Endothelial cell (in vitro differentiated cells): Measurements from ENCODE around the gene RGS2. TPM values are rescaled to one million over a fixed set of nuclear protein-coding genes. Genes with fewer than 3 reads are reported as not detected.

Experiments used
- DNase-seq: peaks from one replicate; pipeline ENCODE4 v3.0.0; 2021; ENCODE audit warnings: low spot score
- H3K27ac Mint-ChIP-seq: one replicate; pipeline ENCODE4 v1.8.0; 2021; ENCODE audit warnings: mixed read lengths, inconsistent platforms; ENCODE audit not compliant: unreplicated experiment
- H3K27me3 Mint-ChIP-seq: one replicate; pipeline ENCODE4 v1.8.0; 2021; ENCODE audit warnings: mild to moderate bottlenecking, moderate library complexity, mixed read lengths, inconsistent platforms; ENCODE audit not compliant: unreplicated experiment
- H3K36me3 Mint-ChIP-seq: one replicate; pipeline ENCODE4 v1.8.0; 2021; ENCODE audit warnings: mild to moderate bottlenecking, low read depth, mixed read lengths, inconsistent platforms; ENCODE audit not compliant: unreplicated experiment
- H3K4me1 Mint-ChIP-seq: one replicate; pipeline ENCODE4 v1.8.0; 2021; ENCODE audit warnings: mild to moderate bottlenecking, mixed read lengths, inconsistent platforms; ENCODE audit not compliant: unreplicated experiment
- H3K4me3 Mint-ChIP-seq: one replicate; pipeline ENCODE4 v1.8.0; 2021; ENCODE audit warnings: mild to moderate bottlenecking, mixed read lengths, inconsistent platforms; ENCODE audit not compliant: unreplicated experiment
- H3K9me3 Mint-ChIP-seq: one replicate; pipeline ENCODE4 v1.8.0; 2021; ENCODE audit warnings: mixed read lengths, inconsistent platforms; ENCODE audit not compliant: unreplicated experiment
- total RNA-seq: library from RNA; stranded (reverse); fragmentation: NEBNext Ultra II Directional; extraction: Animal tissue kit (Norgen Biotek cat#: 25700); gene quantifications from one replicate; pipeline ENCODE4 v1.2.1, GENCODE V29; 2021; ENCODE audit not compliant: unreplicated experiment
- TF ChIP-seq, protein P1 (sequence below): fragments of 200-600 bp; sonication (generic); IDR thresholded peaks from one replicate; pipeline ENCODE4 v1.5.0; 2021; ENCODE audit warnings: antibody characterized with exemption; ENCODE audit not compliant: unreplicated experiment

Gene RGS2
- total RNA-seq, 1 donor from 2014 or later, result 4.7 TPM

DNA sequence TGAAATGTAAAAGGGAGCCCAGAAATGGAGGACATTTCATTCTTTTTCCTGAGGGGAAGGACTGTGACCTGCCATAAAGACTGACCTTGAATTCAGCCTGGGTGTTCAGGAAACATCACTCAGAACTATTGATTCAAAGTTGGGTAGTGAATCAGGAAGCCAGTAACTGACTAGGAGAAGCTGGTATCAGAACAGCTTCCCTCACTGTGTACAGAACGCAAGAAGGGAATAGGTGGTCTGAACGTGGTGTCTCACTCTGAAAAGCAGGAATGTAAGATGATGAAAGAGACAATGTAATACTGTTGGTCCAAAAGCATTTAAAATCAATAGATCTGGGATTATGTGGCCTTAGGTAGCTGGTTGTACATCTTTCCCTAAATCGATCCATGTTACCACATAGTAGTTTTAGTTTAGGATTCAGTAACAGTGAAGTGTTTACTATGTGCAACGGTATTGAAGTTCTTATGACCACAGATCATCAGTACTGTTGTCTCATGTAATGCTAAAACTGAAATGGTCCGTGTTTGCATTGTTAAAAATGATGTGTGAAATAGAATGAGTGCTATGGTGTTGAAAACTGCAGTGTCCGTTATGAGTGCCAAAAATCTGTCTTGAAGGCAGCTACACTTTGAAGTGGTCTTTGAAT, 2.9 kb downstream of the RGS2 start:
- Mint-ChIP-seq H3K9me3 (no peaks in the 10 kb centered on the region), H3K27ac (no peak overlapping the region), H3K27me3 (no peaks in the 10 kb centered on the region), H3K4me1 (peaks cover 18% of the 10 kb centered on the region), H3K4me3 (no peak overlapping the region), H3K36me3 (peaks cover 5% of the 10 kb centered on the region)
- TF ChIP-seq, protein P1, sequence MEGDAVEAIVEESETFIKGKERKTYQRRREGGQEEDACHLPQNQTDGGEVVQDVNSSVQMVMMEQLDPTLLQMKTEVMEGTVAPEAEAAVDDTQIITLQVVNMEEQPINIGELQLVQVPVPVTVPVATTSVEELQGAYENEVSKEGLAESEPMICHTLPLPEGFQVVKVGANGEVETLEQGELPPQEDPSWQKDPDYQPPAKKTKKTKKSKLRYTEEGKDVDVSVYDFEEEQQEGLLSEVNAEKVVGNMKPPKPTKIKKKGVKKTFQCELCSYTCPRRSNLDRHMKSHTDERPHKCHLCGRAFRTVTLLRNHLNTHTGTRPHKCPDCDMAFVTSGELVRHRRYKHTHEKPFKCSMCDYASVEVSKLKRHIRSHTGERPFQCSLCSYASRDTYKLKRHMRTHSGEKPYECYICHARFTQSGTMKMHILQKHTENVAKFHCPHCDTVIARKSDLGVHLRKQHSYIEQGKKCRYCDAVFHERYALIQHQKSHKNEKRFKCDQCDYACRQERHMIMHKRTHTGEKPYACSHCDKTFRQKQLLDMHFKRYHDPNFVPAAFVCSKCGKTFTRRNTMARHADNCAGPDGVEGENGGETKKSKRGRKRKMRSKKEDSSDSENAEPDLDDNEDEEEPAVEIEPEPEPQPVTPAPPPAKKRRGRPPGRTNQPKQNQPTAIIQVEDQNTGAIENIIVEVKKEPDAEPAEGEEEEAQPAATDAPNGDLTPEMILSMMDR, result no peak
- no peak for DNase-seq

DNA sequence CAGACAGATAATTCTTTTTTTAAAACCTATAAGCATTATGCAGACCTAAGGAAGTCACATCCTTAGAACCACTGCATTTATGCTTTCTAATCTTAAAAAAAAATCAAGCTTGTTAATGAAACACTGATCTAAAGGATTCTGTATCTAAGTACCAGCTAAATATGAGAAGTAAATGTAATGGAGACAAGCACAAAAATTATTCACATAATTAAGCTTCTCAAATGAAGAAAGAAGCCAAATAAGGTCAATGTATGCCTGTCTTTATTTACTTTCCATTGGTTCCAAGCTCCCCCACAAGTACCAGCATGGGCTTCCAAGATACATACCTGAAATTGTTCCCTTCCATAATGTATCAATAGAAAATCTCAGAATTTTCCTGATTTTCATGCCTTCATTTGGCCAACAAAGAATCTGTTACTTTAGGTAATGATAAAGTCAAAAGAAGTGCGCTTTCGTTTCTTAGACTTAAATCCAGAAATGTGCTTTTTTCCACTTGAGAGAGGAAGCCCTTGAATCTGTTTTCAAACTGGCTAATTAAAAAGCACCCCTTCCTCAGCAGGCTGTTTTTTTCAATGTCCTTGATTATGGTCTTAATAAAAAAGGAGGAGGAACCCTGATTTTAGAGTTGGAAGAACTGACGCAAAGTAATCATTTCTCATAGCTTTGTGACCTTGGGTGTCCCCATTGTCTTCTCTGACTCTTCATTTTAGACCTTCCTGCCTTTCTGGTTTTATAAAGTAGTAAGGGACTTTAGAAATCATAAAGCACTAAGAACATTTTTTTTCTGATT, 3.8 kb downstream of the RGS2 start:
- Mint-ChIP-seq H3K36me3 (peaks cover 5% of the 10 kb centered on the region), H3K9me3 (no peaks in the 10 kb centered on the region), H3K27ac (no peak overlapping the region), H3K4me1 (peaks cover 18% of the 10 kb centered on the region), H3K27me3 (no peaks in the 10 kb centered on the region), H3K4me3 (no peak overlapping the region)
- DNase-seq, result no peak
- TF ChIP-seq, protein P1, result no peak

DNA sequence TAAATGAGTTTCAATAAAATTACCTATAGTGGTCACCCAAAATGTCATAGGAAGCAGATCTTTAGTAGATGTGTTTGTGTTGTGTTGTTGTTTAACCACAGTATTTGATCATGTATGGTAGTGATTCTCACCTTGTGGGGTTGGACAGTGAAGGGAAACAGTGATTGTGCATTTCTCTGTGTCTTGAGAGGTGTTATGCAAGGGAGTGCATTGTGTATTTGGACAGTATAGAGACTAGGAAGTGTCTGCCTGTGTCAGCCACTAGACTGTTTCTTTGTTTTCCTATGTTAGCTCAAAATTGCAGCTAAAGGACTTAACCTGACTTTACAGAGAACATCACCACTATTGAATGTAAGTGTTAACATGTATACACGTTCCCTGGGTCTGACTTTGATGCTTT, 6.0 kb downstream of the RGS2 start:
- TF ChIP-seq, protein P1, result no peak
- DNase-seq, result no peak
- Mint-ChIP-seq H3K9me3 (no peaks in the 10 kb centered on the region), H3K36me3 (no peaks in the 10 kb centered on the region), H3K27ac (no peak overlapping the region), H3K4me3 (no peak overlapping the region), H3K27me3 (no peaks in the 10 kb centered on the region), H3K4me1 (peaks cover 4% of the 10 kb centered on the region)

DNA sequence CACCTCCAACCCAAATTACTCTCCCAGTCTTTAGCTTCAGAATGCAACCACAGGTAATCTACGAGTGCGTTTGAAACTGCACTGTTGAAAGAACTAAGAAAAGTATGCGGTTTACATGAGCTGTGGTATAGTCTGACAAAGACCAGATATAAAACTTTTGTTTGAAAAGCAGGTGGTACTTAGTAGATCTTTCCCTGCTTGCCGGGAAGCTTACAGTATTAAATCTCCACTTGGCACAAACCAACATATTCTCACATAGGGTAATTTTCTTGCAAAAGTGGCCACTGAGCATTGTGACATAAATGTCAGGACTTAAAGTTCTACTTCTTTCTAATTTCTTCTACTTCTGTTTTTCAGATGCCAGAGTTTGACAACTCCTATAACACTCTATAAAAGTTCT, 8.4 kb downstream of the RGS2 start:
- no peak for DNase-seq
- TF ChIP-seq, protein P1, result no peak
- no peak overlapping the region for H3K4me3 Mint-ChIP-seq
- H3K4me1 Mint-ChIP-seq, result no peaks in the 10 kb centered on the region
- no peaks in the 10 kb centered on the region for H3K9me3 Mint-ChIP-seq
- H3K27ac Mint-ChIP-seq, result no peak overlapping the region
- H3K36me3 Mint-ChIP-seq, result no peaks in the 10 kb centered on the region
- no peaks in the 10 kb centered on the region for H3K27me3 Mint-ChIP-seq

DNA sequence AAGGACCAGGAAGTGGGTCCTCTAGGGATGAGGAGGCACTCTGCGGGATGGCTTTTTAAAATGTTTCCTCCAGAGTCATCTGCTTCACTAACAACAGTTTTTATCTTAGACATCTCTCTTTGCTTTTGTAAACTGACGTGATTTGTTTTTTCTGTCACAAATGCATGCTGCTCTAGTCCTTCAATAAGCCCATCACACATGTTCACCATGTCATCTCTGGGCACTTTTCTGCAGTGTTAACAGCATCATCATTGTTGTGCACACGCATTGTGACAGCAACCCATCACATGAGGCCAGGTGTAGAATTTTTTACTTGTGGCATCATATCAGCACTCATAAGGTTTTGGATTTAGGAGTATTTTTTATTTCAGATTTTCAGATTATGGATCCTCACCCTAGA, 12.5 kb downstream of the RGS2 start:
- no peak overlapping the region for H3K4me3 Mint-ChIP-seq
- DNase-seq, result no peak
- no peaks in the 10 kb centered on the region for H3K27me3 Mint-ChIP-seq
- no peaks in the 10 kb centered on the region for H3K36me3 Mint-ChIP-seq
- no peaks in the 10 kb centered on the region for H3K9me3 Mint-ChIP-seq
- TF ChIP-seq, protein P1, result no peak
- no peak overlapping the region for H3K27ac Mint-ChIP-seq
- H3K4me1 Mint-ChIP-seq, result no peaks in the 10 kb centered on the region
